Loucy (cell line): ENCODE data around the gene PPP2R3B.

Experiments
- EZH2phosphoT487 ChIP-seq: fragments of 200-600 bp; IDR thresholded peaks from 2 replicates; pipeline ENCODE4 v1.6.1; 2018; ENCODE audit warnings: antibody characterized with exemption, mild to moderate bottlenecking, moderate library complexity, borderline replicate concordance
- TF ChIP-seq, protein P1 (sequence below): fragments of 200-600 bp; sonication (generic); conservative IDR thresholded peaks from 2 replicates; pipeline ENCODE4 v1.5.1; 2014; ENCODE audit warnings: mild to moderate bottlenecking, antibody characterized with exemption, low read length

DNA sequence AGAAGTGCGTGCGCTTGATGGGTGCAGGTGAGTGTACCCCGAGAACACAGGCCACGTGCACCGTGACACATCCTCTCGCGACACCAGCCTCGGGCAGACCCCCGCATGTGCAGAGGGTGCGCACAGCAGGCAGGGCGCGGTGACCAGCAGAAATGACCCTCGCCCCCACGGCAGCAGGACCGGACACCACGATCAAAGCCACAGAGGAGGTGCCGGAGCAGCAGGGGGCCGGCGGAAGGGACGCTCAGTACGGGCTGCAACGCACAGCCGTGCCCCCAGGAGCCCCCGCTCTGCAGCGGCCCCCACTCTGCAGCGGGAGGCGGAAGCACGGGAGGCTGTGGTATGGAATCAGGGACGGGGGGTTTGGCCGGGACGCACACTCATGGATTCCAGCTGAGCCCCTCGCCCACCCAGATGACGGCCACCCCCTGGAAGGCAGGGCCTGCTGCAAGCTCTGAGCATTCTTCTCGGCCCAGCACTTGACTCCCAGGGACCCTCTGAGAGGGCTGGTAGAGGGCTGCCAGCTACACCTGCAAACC lies 17.1 kb downstream of the PPP2R3B start:
- TF ChIP-seq, protein P1, sequence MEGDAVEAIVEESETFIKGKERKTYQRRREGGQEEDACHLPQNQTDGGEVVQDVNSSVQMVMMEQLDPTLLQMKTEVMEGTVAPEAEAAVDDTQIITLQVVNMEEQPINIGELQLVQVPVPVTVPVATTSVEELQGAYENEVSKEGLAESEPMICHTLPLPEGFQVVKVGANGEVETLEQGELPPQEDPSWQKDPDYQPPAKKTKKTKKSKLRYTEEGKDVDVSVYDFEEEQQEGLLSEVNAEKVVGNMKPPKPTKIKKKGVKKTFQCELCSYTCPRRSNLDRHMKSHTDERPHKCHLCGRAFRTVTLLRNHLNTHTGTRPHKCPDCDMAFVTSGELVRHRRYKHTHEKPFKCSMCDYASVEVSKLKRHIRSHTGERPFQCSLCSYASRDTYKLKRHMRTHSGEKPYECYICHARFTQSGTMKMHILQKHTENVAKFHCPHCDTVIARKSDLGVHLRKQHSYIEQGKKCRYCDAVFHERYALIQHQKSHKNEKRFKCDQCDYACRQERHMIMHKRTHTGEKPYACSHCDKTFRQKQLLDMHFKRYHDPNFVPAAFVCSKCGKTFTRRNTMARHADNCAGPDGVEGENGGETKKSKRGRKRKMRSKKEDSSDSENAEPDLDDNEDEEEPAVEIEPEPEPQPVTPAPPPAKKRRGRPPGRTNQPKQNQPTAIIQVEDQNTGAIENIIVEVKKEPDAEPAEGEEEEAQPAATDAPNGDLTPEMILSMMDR, result no peak
- no peak for TF ChIP-seq EZH2phosphoT487
